Measurements from ENCODE around the gene MED4.

Gene MED4

GRCh38 chr13:48037346-48038173 lies 57.3 kb downstream of the MED4 start, which contains the start of gene NUDT15:
NUDT15 (plus strand) TSS chr13:48037726; CDS start chr13:48037747, 21 bp downstream.
- peak; percentile 76 to 89 (median 86) for DNase-seq (ENCODE audit: low read depth in 3 of 3)

GRCh38 chr13:48029859-48030258 lies 65.0 kb downstream of the MED4 start:
- no peak for DNase-seq (ENCODE audit: low read depth in 3 of 3)

- DNase-seq (ENCODE audit: low read depth in 3 of 3): no peak
Observed at GRCh38 chr13:48028066-48028465, 66.8 kb downstream of the MED4 start.

All from stimulated activated CD4-positive, alpha-beta T cell treated with anti-CD3 and anti-CD28 coated beads, TNF-alpha, amount 100 ng/mL, for 4 hours (primary cell).